H1 (cell line): ENCODE measurements around the gene LY9. TPM values are rescaled to one million over a fixed set of nuclear protein-coding genes. Genes with fewer than 3 reads are reported as not detected.

Source experiments
- CTCF ChIA-PET: fragments of 300-600 bp; sonication (Branson Sonifier 250); formaldehyde crosslinking; loops from one replicate; lab custom pipeline; 2021; ENCODE audit not compliant: partially characterized antibody; lab: Charles Lee
- POLR2A ChIA-PET: fragments of 300-600 bp; sonication (Branson Sonifier 250); formaldehyde crosslinking; loops from one replicate; lab custom pipeline; 2021; ENCODE audit warnings: inconsistent platforms; ENCODE audit not compliant: partially characterized antibody; lab: Charles Lee
- DNase-seq, 2 experiments: peaks; one replicate each; pipeline versions ENCODE4 v3.0.0 to v3.0.0-alpha.2; 2010 to 2022; ENCODE audit warnings: low spot score in 2 of 2, low read depth in 1 of 2, mixed read lengths in 1 of 2
- FAIRE-seq: peaks from 2 replicates; lab custom pipeline; 2011; peaks lifted over from hg19 to GRCh38; lab: Jason Lieb, UNC
- H2AFZ ChIP-seq: 2 replicates; pipeline ENCODE4 v1.8.1; 2012; ENCODE audit warnings: low read length, inconsistent platforms
- H2AK5ac ChIP-seq: 2 replicates; pipeline ENCODE4 v1.6.1; 2013; ENCODE audit warnings: low read depth, low read length
- H2BK120ac ChIP-seq: replicated peaks from 2 replicates; pipeline ENCODE3; 2013; ENCODE audit warnings: low read depth, low read length, inconsistent platforms
- H2BK12ac ChIP-seq: 2 replicates; pipeline ENCODE4 v1.6.1; 2013; ENCODE audit warnings: low read depth, low read length
- H2BK15ac ChIP-seq: 2 replicates; pipeline ENCODE4 v1.6.1; 2013; ENCODE audit warnings: low read length
- H2BK20ac ChIP-seq: 2 replicates; pipeline ENCODE4 v1.6.1; 2013; ENCODE audit warnings: low read length
- H2BK5ac ChIP-seq: 2 replicates; pipeline ENCODE4 v1.6.1; 2013; ENCODE audit warnings: low read depth, low read length
- H3K14ac ChIP-seq: 2 replicates; pipeline ENCODE4 v1.6.1; 2013; ENCODE audit warnings: inconsistent platforms; ENCODE audit not compliant: insufficient read length
- H3K18ac ChIP-seq: 2 replicates; pipeline ENCODE4 v1.6.1; 2013; ENCODE audit warnings: low read length; ENCODE audit errors: extremely low read depth
- H3K23ac ChIP-seq: 2 replicates; pipeline ENCODE4 v1.6.1; 2013; ENCODE audit warnings: inconsistent platforms; ENCODE audit not compliant: insufficient read length
- H3K23me2 ChIP-seq: 2 replicates; pipeline ENCODE4 v1.6.1; 2013; ENCODE audit warnings: low read depth, low read length
- H3K27ac ChIP-seq: 2 replicates; pipeline ENCODE4 v1.6.1; 2011; ENCODE audit warnings: low read depth, low read length, inconsistent platforms
- H3K27me3 ChIP-seq, 4 experiments: replicated peaks in 1 of 4; 1 replicate in 1 of 4; 2 replicates in 3 of 4; pipeline versions ENCODE4 v1.6.1 to v1.8.1; 2011 to 2013; ENCODE audit warnings: low read length in 3 of 4, mild to moderate bottlenecking in 3 of 4, inconsistent platforms in 2 of 4, mixed read lengths in 2 of 4, moderate library complexity in 1 of 4; ENCODE audit not compliant: control insufficient read depth in 3 of 4, insufficient read depth in 3 of 4; ENCODE audit errors: extremely low read depth in 1 of 4
- H3K36me3 ChIP-seq, 4 experiments: 2 replicates each; pipeline versions ENCODE4 v1.6.1 to v1.8.1; 2011 to 2013; ENCODE audit warnings: mild to moderate bottlenecking in 4 of 4, low read length in 3 of 4, moderate library complexity in 2 of 4, control low read depth in 1 of 4, inconsistent platforms in 1 of 4; ENCODE audit not compliant: insufficient read depth in 4 of 4, control insufficient read depth in 2 of 4
- H3K4ac ChIP-seq: replicated peaks from 2 replicates; pipeline ENCODE3; 2013; ENCODE audit warnings: low read length, low read depth, mixed read lengths, inconsistent platforms; ENCODE audit not compliant: insufficient read length
- H3K4me1 ChIP-seq, 4 experiments: replicated peaks in 1 of 4; 1 replicate in 1 of 4; 2 replicates in 3 of 4; pipeline versions ENCODE4 v1.6.1 to v1.8.1; 2011 to 2013; ENCODE audit warnings: low read length in 3 of 4, inconsistent platforms in 2 of 4, mixed read lengths in 1 of 4; ENCODE audit not compliant: insufficient read depth in 4 of 4, control insufficient read depth in 3 of 4
- H3K4me2 ChIP-seq, 2 experiments: 2 replicates each; pipeline versions ENCODE4 v1.6.1 to v1.8.1; 2011 to 2013; ENCODE audit warnings: low read depth in 2 of 2, low read length in 2 of 2, control low read depth in 1 of 2, inconsistent platforms in 1 of 2, mild to moderate bottlenecking in 1 of 2; ENCODE audit not compliant: insufficient read depth in 1 of 2
- H3K4me3 ChIP-seq, 4 experiments: fragments of 200-600, 300-600 bp in 1 of 4; sonication (generic), shearing (Covaris generic), sonication (Bioruptor Twin) in 1 of 4; 2 replicates each; pipeline versions ENCODE4 v1.5.1 to v1.8.1; 2011 to 2016; ENCODE audit warnings: low read length in 4 of 4, low read depth in 3 of 4, control low read depth in 2 of 4, inconsistent platforms in 2 of 4, mild to moderate bottlenecking in 2 of 4, mixed read lengths in 1 of 4, moderate library complexity in 1 of 4; ENCODE audit not compliant: insufficient read depth in 2 of 4; ENCODE audit errors: extremely low read depth in 1 of 4
- H3K56ac ChIP-seq: replicated peaks from 2 replicates; pipeline ENCODE3; 2013; ENCODE audit warnings: low read depth, mild to moderate bottlenecking, mixed read lengths, low read length, inconsistent platforms; ENCODE audit not compliant: insufficient read length
- H3K79me1 ChIP-seq: 2 replicates; pipeline ENCODE4 v1.6.1; 2013; ENCODE audit warnings: low read depth, low read length, control low read depth
- H3K79me2 ChIP-seq, 2 experiments: 2 replicates each; pipeline versions ENCODE4 v1.6.1 to v1.8.1; 2012 to 2013; ENCODE audit warnings: low read length in 2 of 2, mild to moderate bottlenecking in 2 of 2, inconsistent platforms in 1 of 2; ENCODE audit not compliant: insufficient read depth in 2 of 2, control insufficient read depth in 1 of 2
- H3K9ac ChIP-seq, 4 experiments: replicated peaks in 1 of 4; 1 replicate in 1 of 4; 2 replicates in 3 of 4; pipeline versions ENCODE4 v1.6.1 to v1.8.1; 2011 to 2013; ENCODE audit warnings: low read depth in 3 of 4, low read length in 3 of 4, control low read depth in 2 of 4, mild to moderate bottlenecking in 2 of 4, moderate library complexity in 2 of 4, inconsistent platforms in 1 of 4; ENCODE audit errors: extremely low read depth in 1 of 4
- H3K9me3 ChIP-seq, 2 experiments: 2 replicates each; pipeline versions ENCODE4 v1.6.1 to v1.8.1; 2012 to 2013; ENCODE audit warnings: mild to moderate bottlenecking in 2 of 2, moderate library complexity in 2 of 2, control low read depth in 1 of 2, inconsistent platforms in 1 of 2, low read depth in 1 of 2, low read length in 1 of 2, mixed read lengths in 1 of 2; ENCODE audit not compliant: insufficient read depth in 2 of 2
- H4K20me1 ChIP-seq, 2 experiments: replicated peaks in 1 of 2; 2 replicates each; pipeline versions ENCODE3 to v1.8.1; 2011 to 2013; ENCODE audit warnings: inconsistent platforms in 2 of 2, low read length in 2 of 2, mild to moderate bottlenecking in 1 of 2; ENCODE audit not compliant: insufficient read depth in 2 of 2, control insufficient read depth in 1 of 2
- H4K5ac ChIP-seq: 2 replicates; pipeline ENCODE4 v1.6.1; 2013; ENCODE audit warnings: low read length, low read depth, mixed read lengths, inconsistent platforms; ENCODE audit not compliant: insufficient read length
- H4K8ac ChIP-seq: 2 replicates; pipeline ENCODE4 v1.8.0; 2013; ENCODE audit warnings: mild to moderate bottlenecking, moderate library complexity, low read length, inconsistent platforms; ENCODE audit not compliant: insufficient read depth; ENCODE audit errors: extremely low read depth
- H4K91ac ChIP-seq: replicated peaks from 2 replicates; pipeline ENCODE3; 2013; ENCODE audit warnings: low read length, mixed read lengths, inconsistent platforms; ENCODE audit not compliant: insufficient read length
- CEBPB ChIP-seq: IDR thresholded peaks from 2 replicates; pipeline ENCODE4 v1.6.1; 2012; ENCODE audit warnings: low read depth, low read length
- CHD2 ChIP-seq: IDR thresholded peaks from 2 replicates; pipeline ENCODE4 v1.6.1; 2012; ENCODE audit warnings: low read length, improper control_type of control experiment
- EGR1 ChIP-seq: IDR thresholded peaks from 2 replicates; pipeline ENCODE4 v1.6.1; 2011; ENCODE audit warnings: low read depth, low read length, borderline replicate concordance
- GABPA ChIP-seq: IDR thresholded peaks from 2 replicates; pipeline ENCODE4 v1.6.1; 2011; ENCODE audit warnings: mild to moderate bottlenecking, low read length, moderate library complexity, borderline replicate concordance; ENCODE audit not compliant: insufficient read depth
- MAX ChIP-seq: IDR thresholded peaks from 2 replicates; pipeline ENCODE4 v1.6.1; 2012; ENCODE audit warnings: inconsistent platforms
- POU5F1 ChIP-seq: IDR thresholded peaks from 2 replicates; pipeline ENCODE4 v1.6.1; 2011; ENCODE audit warnings: low read depth, mild to moderate bottlenecking, low read length, moderate library complexity
- RNF2 ChIP-seq: fragments of 200-900, 300-1000 bp; sonication (generic); IDR thresholded peaks from 2 replicates; pipeline ENCODE4 v1.7.1; 2016; ENCODE audit warnings: borderline replicate concordance, low read depth, mild to moderate bottlenecking, antibody characterized with exemption, low read length; ENCODE audit not compliant: poor library complexity, severe bottlenecking; ENCODE audit errors: missing control alignments
- SUZ12 ChIP-seq: fragments of 200-600 bp; sonication (generic); IDR thresholded peaks from 2 replicates; pipeline ENCODE4 v1.6.1; 2012; ENCODE audit warnings: mild to moderate bottlenecking, inconsistent platforms, low read length, moderate library complexity, mixed read lengths
- USF2 ChIP-seq: IDR thresholded peaks from 2 replicates; pipeline ENCODE4 v1.6.1; 2011; ENCODE audit warnings: low read length, improper control_type of control experiment
- WGBS, 2 experiments: shearing (Covaris generic) in 1 of 2; methylation state at CpG; one replicate each; pipeline versions ENCODE4 v1.1.6 to v1.1.7; 2013 to 2015; ENCODE audit warnings: low lambda C conversion rate in 2 of 2, mixed read lengths in 2 of 2, inconsistent platforms in 1 of 2, low coverage in 1 of 2, missing lambda C conversion rate in 1 of 2; ENCODE audit not compliant: insufficient replicate concordance in 2 of 2, insufficient coverage in 1 of 2, insufficient read length in 1 of 2; ENCODE audit errors: extremely low coverage in 1 of 2, missing lambda C conversion rate in 1 of 2; 5-methylcytosine and 5-hydroxymethylcytosine counted together
- polyA plus RNA-seq, 7 experiments: library from polyadenylated mRNA; depleted of rRNA in 3 of 7; stranded (reverse) in 5 of 7; unstranded in 2 of 7; fragments of >200 nt in 5 of 7; fragments of 200-250 nt in 2 of 7; gene quantifications; 1 replicate in 5 of 7; 2 replicates in 1 of 7; 4 replicates in 1 of 7; pipeline versions ENCODE4 v1.2.1 to v1.2.3, GENCODE V29; 2011 to 2013; ENCODE audit warnings: missing spikeins in 2 of 7, mixed read lengths in 2 of 7
- total RNA-seq: library from RNA; stranded (reverse); fragmentation: NEBNext Ultra II Directional; extraction: Animal tissue kit (Norgen Biotek cat#: 25700); gene quantifications from 2 replicates; pipeline ENCODE4 v1.2.1, GENCODE V29; 2021

LY9 gene
- total and polyA plus RNA-seq, 2 of the 8 experiments (the other 6 are each of a cell fraction or from before 2014, with no cell fraction given) = not detected

GRCh38 chr1:160858097-160858496, 62.1 kb downstream of the LY9 start:
- Histone ChIP-seq H3K27me3 (no peaks in the 10 kb centered on the region), H3K18ac (no peak overlapping the region), H3K4me3 (no peak overlapping the region), H2AFZ (no peak overlapping the region)
- TF ChIP-seq GABPA (no peak), RNF2 (no peak), EGR1 (no peak), USF2 (no peak), CHD2 (no peak), MAX (no peak), POU5F1 (no peak), CEBPB (no peak), SUZ12 (no peak)
- TF ChIP-seq, all 59 proteins: peak for 0
- no peaks in the 10 kb centered on the region for H3K23me2 ChIP-seq
- H3K4ac ChIP-seq = no peak overlapping the region
- H4K20me1 ChIP-seq = no peaks in the 10 kb centered on the region
- H2BK15ac ChIP-seq = no peak overlapping the region
- ChIA-PET POLR2A (no interaction called here), CTCF (interaction anchor here (0.6 to 2.1 kb wide), 7 partner anchors 15 to 240 kb away, joined by 3 to 6 read pairs (median 3); partner anchors contain the start of gene ITLN2)
- H2BK5ac ChIP-seq = no peak overlapping the region
- 79% methylated on average over 4 of the region's 4 CpGs; no CpG with 5 or more reads in 1 of the 2 experiments for WGBS, 2 experiments
- H3K27ac ChIP-seq = no peak overlapping the region
- H3K23ac ChIP-seq = no peak overlapping the region
- H2AK5ac ChIP-seq = no peak overlapping the region
- H3K4me2 ChIP-seq = no peak overlapping the region
- no peak overlapping the region for H3K56ac ChIP-seq
- no peaks in the 10 kb centered on the region for H3K79me2 ChIP-seq
- H4K5ac ChIP-seq = no peak overlapping the region
- DNase-seq (no peak), FAIRE-seq (no peak)
- peaks cover 0 to 2% (median 0%) of the 10 kb centered on the region in 4 experiments; a peak in 1 of 7 replicates for H3K4me1 ChIP-seq
- H3K9ac ChIP-seq = no peak overlapping the region
- H3K79me1 ChIP-seq = no peaks in the 10 kb centered on the region; the same call in 1 of the 2 replicates
- H3K14ac ChIP-seq = no peak overlapping the region
- no peaks in the 10 kb centered on the region for H3K9me3 ChIP-seq
- no peak overlapping the region for H2BK12ac ChIP-seq
- no peak overlapping the region for H2BK120ac ChIP-seq
- H4K8ac ChIP-seq = no peak overlapping the region
- H2BK20ac ChIP-seq = no peak overlapping the region
- H3K36me3 ChIP-seq = no peaks in the 10 kb centered on the region
- H4K91ac ChIP-seq = no peak overlapping the region
